Activated naive CD8-positive, alpha-beta T cell (primary cell): ENCODE data around the gene MTMR2.

ENCODE experiments used
- H3K27ac Mint-ChIP-seq: one replicate; pipeline ENCODE4 v1.8.0; 2021; ENCODE audit warnings: mixed read lengths
- H3K27me3 Mint-ChIP-seq: one replicate; pipeline ENCODE4 v1.8.0; 2021; ENCODE audit warnings: mixed read lengths
- H3K36me3 Mint-ChIP-seq: one replicate; pipeline ENCODE4 v1.8.0; 2021; ENCODE audit warnings: mixed read lengths
- H3K4me1 Mint-ChIP-seq: one replicate; pipeline ENCODE4 v1.8.0; 2021; ENCODE audit warnings: low read depth, mixed read lengths
- H3K4me3 Mint-ChIP-seq: one replicate; pipeline ENCODE4 v1.8.0; 2021; ENCODE audit warnings: mild to moderate bottlenecking, mixed read lengths
- H3K9me3 Mint-ChIP-seq: one replicate; pipeline ENCODE4 v1.8.0; 2021; ENCODE audit warnings: low read depth, mixed read lengths

Gene MTMR2

DNA sequence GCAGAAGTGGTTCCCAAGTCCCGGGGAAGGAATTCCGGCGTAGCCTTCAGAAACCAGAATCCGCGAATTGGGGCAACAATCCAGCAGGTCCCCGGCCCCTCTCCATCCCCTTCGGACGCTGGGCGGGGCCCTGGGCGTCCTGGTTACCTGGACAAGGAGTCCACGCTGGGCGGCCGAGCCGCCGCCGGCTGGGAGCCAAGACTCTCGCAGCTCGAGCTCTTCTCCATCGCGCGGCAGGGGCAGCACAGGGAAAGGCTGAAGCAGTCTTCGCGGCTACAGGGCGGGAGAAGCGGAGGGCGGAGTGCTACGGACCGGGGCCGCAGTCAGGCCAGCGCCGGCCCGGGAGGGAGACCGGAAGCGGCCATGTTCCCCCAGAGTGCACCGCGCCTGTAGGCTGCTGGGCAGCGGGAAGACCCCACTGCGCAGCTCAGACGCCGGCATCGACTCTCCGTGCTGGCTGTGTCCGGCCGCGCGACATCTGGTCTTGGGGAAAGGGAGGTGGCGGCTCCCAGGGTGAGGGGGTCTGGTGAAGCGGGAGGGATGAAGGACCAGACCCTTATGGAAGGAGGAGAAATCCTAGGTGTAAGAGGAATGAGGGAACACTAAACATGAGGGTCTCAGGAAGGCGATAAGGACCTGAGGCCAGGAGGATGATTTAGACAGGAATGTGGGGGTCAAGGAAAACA is at the start of gene MTMR2:
Gene MTMR2, minus strand, starts transcription at position 380 of the 686 bp plus-strand sequence. Its CDS starts 153 bp downstream, at position 227.
- Mint-ChIP-seq H3K9me3 (no peaks in the 10 kb centered on the region), H3K4me1 (peaks cover 43% of the 10 kb centered on the region), H3K27me3 (no peaks in the 10 kb centered on the region), H3K36me3 (peaks cover 9% of the 10 kb centered on the region), H3K4me3 (peak within 1 kb of the TSS; percentile 100), H3K27ac (peak within 1 kb of the TSS; percentile 100)

DNA sequence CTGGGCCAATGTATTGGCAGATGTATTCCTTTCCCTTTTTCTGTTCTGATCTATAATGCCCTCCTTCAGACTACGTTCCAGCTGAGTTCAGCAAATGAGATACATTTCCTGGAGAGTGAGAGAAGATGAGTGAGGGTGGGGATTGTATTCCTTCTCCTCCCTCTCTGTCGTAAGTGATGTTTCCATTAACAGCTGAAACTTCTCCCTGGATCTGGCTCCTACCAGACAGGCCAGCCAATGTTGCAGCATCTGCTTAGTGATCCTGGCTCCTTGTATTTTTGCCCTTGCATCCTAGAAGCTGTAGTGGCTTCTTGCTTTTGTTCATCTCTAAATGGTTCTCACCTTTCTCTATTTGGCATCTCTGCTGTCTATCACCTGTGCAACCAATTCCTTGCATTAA is 48.2 kb upstream of the MTMR2 start:
- H3K4me3 Mint-ChIP-seq = no peak overlapping the region
- no peak overlapping the region for H3K27ac Mint-ChIP-seq

DNA sequence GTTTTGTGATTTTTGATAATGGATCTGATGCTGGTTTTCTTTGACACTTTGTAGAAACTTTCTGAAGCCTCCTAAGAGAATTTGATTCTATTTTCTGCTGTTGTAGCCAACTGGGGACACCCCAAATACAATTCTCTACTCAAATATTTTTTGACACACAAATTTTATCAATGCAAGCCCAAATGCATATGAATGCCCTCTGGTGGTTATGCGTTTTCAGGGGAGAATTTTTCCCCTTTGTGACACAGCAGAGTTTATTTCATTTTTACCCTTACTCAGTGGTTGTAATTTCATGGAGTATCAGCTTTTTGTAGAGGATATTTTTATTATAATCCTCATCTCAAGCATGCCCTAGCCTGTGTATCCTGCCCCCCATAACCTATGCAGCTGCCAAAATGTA is 44.7 kb upstream of the MTMR2 start:
- Mint-ChIP-seq H3K36me3 (no peaks in the 10 kb centered on the region), H3K4me3 (no peak overlapping the region), H3K27ac (no peak overlapping the region), H3K27me3 (no peaks in the 10 kb centered on the region), H3K4me1 (no peaks in the 10 kb centered on the region), H3K9me3 (peaks cover 4% of the 10 kb centered on the region)

More for the DNA sequence above, 48.2 kb upstream of the MTMR2 start:
- H3K4me1 Mint-ChIP-seq = no peaks in the 10 kb centered on the region
- peaks cover 4% of the 10 kb centered on the region for H3K9me3 Mint-ChIP-seq
- H3K27me3 Mint-ChIP-seq = no peaks in the 10 kb centered on the region
- peaks cover 5% of the 10 kb centered on the region for H3K36me3 Mint-ChIP-seq

DNA sequence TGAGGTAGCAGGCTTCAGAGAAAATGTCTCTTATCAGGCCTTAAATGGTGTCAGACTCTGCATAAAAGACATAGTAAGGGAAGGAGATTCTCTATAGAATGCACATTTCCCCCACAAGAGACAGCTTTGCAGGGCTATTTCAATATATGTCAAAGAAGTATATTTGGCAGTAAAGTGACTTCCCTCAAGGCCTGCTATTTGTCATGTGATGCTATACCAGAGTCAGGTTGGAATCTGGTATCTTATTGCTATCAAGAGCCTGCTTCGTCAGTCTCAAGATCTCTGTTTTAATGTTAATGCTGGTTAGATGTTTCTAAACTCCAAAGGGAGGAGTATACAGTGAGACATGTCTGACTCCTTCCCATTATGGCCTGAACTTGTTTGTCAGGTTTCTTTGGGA is 40.4 kb upstream of the MTMR2 start:
- Mint-ChIP-seq H3K27ac (no peak overlapping the region), H3K4me1 (no peaks in the 10 kb centered on the region), H3K36me3 (no peaks in the 10 kb centered on the region), H3K9me3 (peaks cover 4% of the 10 kb centered on the region), H3K27me3 (no peaks in the 10 kb centered on the region), H3K4me3 (no peak overlapping the region)

DNA sequence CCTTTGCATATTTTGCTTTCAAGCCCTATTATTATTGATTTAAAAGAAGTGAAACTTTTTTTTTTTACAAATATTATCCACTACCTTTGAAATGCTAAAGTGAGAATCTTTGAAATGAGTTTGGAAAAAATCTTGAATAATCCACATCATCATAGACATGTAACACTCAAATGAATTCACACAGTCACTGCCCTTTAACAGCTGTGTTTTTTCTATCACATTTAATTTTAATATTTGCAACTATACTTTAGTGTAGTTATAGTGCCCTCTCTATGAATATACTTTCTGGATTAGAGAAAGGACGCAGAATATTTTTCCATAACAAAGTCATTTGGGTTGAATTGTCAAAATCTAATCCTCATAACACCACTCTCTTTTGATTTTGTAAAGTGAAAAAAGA is 37.9 kb upstream of the MTMR2 start:
- Mint-ChIP-seq H3K4me3 (no peak overlapping the region), H3K9me3 (no peaks in the 10 kb centered on the region), H3K4me1 (no peaks in the 10 kb centered on the region), H3K36me3 (no peaks in the 10 kb centered on the region), H3K27me3 (no peaks in the 10 kb centered on the region), H3K27ac (no peak overlapping the region)

DNA sequence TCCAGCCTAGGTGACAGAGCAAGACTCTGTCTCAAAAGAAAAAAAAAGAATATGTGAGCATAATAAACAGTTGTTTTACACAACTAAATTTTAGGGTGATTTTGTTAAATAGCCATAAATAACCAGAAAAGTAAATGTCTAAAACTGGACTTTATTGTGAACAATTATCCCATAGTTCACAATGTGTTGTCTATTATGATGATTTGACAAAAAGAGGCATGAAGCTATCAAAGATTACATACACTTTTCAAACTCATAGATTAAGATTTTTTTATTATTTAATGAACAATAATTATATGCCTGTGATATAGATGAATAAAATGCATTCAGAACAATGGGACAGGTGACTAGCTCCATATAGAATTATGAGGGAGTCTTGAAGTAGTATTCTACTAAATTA is 27.0 kb upstream of the MTMR2 start:
- no peaks in the 10 kb centered on the region for H3K4me1 Mint-ChIP-seq
- H3K27me3 Mint-ChIP-seq = peaks cover 1% of the 10 kb centered on the region
- H3K4me3 Mint-ChIP-seq = no peak overlapping the region
- H3K36me3 Mint-ChIP-seq = peaks cover 20% of the 10 kb centered on the region
- no peak overlapping the region for H3K27ac Mint-ChIP-seq
- H3K9me3 Mint-ChIP-seq = peaks cover 3% of the 10 kb centered on the region

DNA sequence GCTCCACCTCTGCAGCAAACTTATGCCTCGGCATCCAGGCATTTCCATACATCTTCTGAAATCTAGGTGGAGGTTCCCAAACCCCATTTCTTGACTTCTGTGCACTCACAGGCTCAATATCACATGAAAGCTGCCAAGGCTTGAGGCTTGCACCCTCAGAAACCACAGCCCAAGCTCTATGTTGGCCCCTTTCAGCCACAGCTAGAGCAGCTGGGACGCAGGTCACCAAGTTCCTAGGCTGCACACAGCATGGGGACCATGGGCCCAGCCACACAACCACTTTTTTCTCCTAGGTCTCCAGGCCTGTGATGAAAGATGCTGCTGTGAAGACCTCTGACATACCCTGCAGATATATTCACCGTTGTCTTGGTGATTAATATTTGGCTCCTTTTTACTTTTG is 24.7 kb upstream of the MTMR2 start:
- Mint-ChIP-seq H3K4me1 (no peaks in the 10 kb centered on the region), H3K27ac (no peak overlapping the region), H3K4me3 (no peak overlapping the region), H3K27me3 (peaks cover 1% of the 10 kb centered on the region), H3K36me3 (peaks cover 35% of the 10 kb centered on the region), H3K9me3 (peaks cover 19% of the 10 kb centered on the region)

DNA sequence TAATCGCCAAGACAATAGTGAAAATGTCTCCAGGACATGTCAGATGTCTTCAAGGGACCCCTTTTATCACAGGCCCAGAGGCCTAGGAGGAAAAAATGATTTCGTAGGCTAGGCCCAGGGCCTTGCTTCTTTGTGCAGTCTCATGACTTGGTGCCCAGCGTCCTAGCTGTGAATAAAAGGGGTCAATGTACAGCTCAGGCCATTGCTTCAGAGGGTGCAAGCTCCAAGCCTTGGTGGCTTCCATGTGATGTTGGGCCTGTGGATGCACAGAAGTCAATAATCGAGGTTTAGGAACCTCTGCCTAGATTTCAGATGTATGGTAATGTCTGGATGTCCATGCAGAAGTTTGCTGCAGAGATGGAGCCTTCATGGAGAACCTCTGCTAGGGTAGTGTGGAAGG is 20.7 kb upstream of the MTMR2 start:
- Mint-ChIP-seq H3K36me3 (peaks cover 33% of the 10 kb centered on the region), H3K4me3 (no peak overlapping the region), H3K9me3 (peaks cover 20% of the 10 kb centered on the region), H3K4me1 (no peaks in the 10 kb centered on the region), H3K27ac (no peak overlapping the region), H3K27me3 (peaks cover 1% of the 10 kb centered on the region)

DNA sequence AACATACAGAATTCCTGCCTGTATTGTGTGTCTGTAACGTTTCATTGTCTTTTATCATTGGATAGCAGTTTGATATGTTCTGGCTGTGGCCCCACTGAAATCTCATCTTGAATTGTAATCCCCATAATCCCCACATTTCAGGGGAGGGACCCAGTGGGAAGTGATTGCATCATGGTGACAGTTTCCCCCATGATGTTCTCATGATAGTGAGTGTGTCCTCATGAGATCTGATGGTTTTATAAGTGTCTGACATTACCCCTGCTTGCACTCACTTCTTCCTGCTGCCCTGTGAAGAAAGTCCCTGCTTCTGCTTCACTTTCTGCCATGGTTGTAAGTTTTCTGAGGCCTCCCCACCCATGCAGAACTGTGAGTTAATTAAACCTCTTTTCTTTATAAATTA is 19.6 kb upstream of the MTMR2 start:
- Mint-ChIP-seq H3K36me3 (peaks cover 25% of the 10 kb centered on the region), H3K4me1 (no peaks in the 10 kb centered on the region), H3K9me3 (peaks cover 20% of the 10 kb centered on the region), H3K4me3 (no peak overlapping the region), H3K27ac (no peak overlapping the region), H3K27me3 (no peaks in the 10 kb centered on the region)

DNA sequence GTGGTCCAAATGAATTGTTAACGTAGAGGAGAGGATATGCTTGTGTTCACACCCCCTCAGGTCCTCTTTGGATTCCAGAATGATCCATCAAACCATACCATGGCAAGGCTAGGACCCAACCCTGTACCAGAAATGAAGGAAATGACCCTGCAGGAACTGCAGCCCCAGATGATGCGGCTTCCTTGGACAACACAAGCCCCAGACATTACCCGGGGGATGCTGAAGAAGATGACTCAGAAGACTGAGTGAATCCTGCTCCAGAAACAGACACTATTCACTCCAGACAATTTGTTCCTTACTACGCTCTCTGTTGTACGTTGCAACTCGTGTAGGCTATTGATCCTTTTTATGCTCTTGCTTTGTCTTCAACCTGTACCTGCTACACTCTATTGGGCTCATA is 15.2 kb upstream of the MTMR2 start:
- Mint-ChIP-seq H3K27me3 (no peaks in the 10 kb centered on the region), H3K36me3 (peaks cover 3% of the 10 kb centered on the region), H3K9me3 (peaks cover 5% of the 10 kb centered on the region), H3K4me3 (no peak overlapping the region), H3K27ac (no peak overlapping the region), H3K4me1 (no peaks in the 10 kb centered on the region)

DNA sequence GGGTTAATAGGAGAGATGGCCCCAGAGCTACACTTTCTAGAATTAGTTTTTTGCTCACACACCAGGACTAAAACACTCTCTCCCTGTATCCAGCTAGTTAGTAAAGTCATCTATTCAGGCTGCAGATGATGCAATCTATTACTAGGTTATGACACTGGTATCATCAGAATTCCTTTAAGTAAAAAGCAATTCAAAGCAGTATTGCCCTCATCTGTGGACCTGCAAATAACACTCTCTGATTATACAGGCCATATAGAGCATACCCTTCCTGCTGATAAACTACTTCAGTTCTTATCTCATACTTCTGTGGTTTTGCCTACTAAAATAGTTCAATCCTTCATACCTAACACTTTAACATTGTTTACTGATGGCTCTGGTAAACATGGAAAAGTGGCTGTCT is 13.5 kb upstream of the MTMR2 start:
- no peak overlapping the region for H3K4me3 Mint-ChIP-seq
- H3K27ac Mint-ChIP-seq = no peak overlapping the region
- no peaks in the 10 kb centered on the region for H3K9me3 Mint-ChIP-seq
- H3K27me3 Mint-ChIP-seq = no peaks in the 10 kb centered on the region
- H3K4me1 Mint-ChIP-seq = no peaks in the 10 kb centered on the region
- H3K36me3 Mint-ChIP-seq = no peaks in the 10 kb centered on the region

DNA sequence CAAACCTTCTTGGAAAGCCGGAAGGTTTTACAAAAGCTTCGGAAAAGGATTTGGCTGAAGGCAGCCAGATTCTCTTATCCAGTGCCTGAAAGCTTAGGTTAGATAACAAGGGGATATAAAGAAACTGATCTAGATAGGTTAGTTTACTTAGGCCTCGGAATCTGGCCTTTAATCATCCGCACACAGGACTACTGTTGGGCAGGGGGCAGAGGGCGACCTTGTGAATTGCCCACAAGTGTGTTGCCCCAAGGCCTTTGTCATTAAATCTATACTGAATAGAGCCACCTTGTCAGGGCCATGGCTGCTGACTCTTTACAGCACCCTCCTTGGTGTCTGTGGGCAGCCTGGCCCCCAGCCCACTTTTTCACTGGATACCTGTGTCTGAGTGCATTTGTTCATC is 9.7 kb upstream of the MTMR2 start:
- no peaks in the 10 kb centered on the region for H3K27me3 Mint-ChIP-seq
- H3K36me3 Mint-ChIP-seq = peaks cover 2% of the 10 kb centered on the region
- peaks cover 7% of the 10 kb centered on the region for H3K9me3 Mint-ChIP-seq
- no peak overlapping the region for H3K4me3 Mint-ChIP-seq
- H3K27ac Mint-ChIP-seq = no peak overlapping the region
- H3K4me1 Mint-ChIP-seq = no peaks in the 10 kb centered on the region

DNA sequence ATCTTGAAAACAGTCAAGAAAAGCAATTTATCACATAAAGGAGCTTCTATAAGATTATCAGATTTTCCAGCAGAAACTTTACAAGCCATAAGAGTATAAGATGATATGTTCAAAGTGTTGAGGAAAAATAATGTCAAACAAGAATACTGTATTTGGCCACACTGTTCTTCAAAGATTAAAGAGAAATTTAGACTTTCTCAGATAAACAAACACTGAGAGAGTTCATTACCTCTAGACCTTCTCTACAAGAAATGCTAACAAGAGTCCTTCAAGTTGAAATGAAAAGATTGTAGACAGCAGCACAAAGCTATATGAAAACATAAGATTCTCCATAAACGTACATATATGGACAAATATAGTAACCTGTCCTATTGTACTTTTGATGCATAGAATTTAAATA is 8.0 kb upstream of the MTMR2 start:
- no peak overlapping the region for H3K27ac Mint-ChIP-seq
- peaks cover 7% of the 10 kb centered on the region for H3K9me3 Mint-ChIP-seq
- peaks cover 4% of the 10 kb centered on the region for H3K36me3 Mint-ChIP-seq
- H3K4me3 Mint-ChIP-seq = no peak overlapping the region
- no peaks in the 10 kb centered on the region for H3K4me1 Mint-ChIP-seq
- H3K27me3 Mint-ChIP-seq = no peaks in the 10 kb centered on the region

DNA sequence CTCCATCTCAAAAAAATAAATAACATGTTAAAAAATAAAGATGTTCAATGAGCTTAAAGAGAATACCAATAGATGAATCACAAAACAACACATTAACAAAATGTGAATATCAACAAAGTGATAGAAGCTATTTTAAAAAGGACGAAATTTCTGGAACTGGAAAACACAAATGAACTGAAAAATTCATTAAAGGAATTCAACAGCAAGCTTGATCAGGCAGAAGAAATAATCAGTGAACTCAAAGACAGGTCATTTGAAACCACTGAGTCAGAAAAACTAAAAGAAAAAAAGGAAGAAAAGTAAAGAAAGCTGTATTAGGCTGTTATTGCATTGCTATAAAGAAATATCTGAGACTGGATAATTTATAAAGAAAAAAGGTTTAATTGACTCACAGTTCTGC is 7.0 kb upstream of the MTMR2 start:
- Mint-ChIP-seq H3K27ac (no peak overlapping the region), H3K4me3 (no peak overlapping the region), H3K4me1 (no peaks in the 10 kb centered on the region), H3K9me3 (peaks cover 7% of the 10 kb centered on the region), H3K36me3 (peaks cover 6% of the 10 kb centered on the region), H3K27me3 (no peaks in the 10 kb centered on the region)

DNA sequence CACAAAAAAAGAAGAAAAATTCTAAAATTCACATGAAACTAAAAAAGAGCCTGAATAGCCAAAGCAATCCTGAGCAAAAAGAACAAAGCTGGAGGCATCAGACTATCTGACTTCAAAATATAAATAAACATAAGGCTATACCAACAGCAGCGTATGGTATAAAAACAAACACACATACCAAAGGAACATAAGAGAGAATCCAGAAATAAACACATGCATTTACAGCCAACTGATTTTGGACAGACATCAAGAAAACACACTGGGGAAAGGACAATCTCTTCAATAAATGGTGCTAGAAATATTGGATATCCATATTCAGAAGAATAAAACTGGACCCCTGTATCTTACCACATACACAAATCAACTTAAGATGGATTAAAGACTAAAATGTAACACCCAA is 2.8 kb upstream of the MTMR2 start:
- Mint-ChIP-seq H3K4me1 (peaks cover 29% of the 10 kb centered on the region), H3K4me3 (no peak overlapping the region), H3K9me3 (peaks cover 7% of the 10 kb centered on the region)

DNA sequence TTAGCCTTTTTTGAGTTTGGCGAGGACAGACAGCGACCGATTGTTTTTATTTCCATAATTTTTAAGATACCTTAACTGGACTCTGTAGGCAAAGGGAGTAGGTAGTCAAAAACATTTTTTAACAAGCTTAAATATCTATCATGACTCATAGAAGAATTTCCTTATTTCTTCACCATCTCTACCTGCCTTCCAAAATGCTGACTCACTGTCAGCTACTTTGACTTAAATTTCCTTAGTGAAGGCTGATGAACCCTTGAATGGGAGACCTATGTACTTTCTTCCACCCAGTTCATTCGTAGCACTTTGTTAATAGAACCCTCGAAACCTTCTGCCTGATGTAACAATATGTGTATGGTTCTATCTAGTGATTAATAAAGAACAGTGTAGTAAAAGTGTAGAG is 1.1 kb upstream of the MTMR2 start:
- peaks cover 37% of the 10 kb centered on the region for H3K4me1 Mint-ChIP-seq

More for the DNA sequence above, 2.8 kb upstream of the MTMR2 start:
- H3K36me3 Mint-ChIP-seq = peaks cover 6% of the 10 kb centered on the region
- H3K27ac Mint-ChIP-seq = no peak overlapping the region
- no peaks in the 10 kb centered on the region for H3K27me3 Mint-ChIP-seq

More for the DNA sequence above, 1.1 kb upstream of the MTMR2 start:
- Mint-ChIP-seq H3K27ac (peak overlapping the region; percentile 75), H3K36me3 (peaks cover 4% of the 10 kb centered on the region), H3K9me3 (no peaks in the 10 kb centered on the region), H3K27me3 (no peaks in the 10 kb centered on the region), H3K4me3 (peak overlapping the region; percentile 100)
